ENCODE data around the gene DLG1. TPM values are rescaled to one million over a fixed set of nuclear protein-coding genes. Genes with fewer than 3 reads are reported as not detected.

Gene DLG1
- total RNA-seq, 1 donor from 2014 or later = 99.6 TPM

DNA sequence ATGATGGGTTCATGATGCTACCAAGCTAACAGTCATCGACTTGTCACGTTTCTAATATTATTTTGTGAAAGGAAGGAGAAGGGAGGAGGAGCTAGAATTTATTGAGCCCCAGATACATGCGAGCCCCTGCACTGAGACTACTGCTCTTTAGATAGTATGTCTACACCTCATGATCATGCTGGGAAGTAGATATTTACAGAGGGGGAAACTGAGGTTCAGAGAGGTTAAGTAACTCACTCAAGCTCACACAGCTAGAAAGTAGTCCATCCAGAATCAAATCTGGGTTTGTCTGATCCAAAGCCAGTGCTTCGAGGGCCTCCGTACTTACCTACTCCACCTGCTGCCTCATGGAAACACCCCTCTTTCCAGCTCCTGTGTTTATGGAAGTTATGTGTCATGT, 38.8 kb upstream of the DLG1 start:
- Mint-ChIP-seq H3K27me3 (peaks cover 5% of the 10 kb centered on the region), H3K4me1 (ENCODE audit: low read depth) (peaks cover 21% of the 10 kb centered on the region), H3K36me3 (ENCODE audit: insufficient read depth) (no peaks in the 10 kb centered on the region), H3K27ac (no peak overlapping the region), H3K9me3 (ENCODE audit: low read depth) (no peaks in the 10 kb centered on the region), H3K4me3 (ENCODE audit: low read depth) (no peak overlapping the region)
- TF ChIP-seq, protein P1, sequence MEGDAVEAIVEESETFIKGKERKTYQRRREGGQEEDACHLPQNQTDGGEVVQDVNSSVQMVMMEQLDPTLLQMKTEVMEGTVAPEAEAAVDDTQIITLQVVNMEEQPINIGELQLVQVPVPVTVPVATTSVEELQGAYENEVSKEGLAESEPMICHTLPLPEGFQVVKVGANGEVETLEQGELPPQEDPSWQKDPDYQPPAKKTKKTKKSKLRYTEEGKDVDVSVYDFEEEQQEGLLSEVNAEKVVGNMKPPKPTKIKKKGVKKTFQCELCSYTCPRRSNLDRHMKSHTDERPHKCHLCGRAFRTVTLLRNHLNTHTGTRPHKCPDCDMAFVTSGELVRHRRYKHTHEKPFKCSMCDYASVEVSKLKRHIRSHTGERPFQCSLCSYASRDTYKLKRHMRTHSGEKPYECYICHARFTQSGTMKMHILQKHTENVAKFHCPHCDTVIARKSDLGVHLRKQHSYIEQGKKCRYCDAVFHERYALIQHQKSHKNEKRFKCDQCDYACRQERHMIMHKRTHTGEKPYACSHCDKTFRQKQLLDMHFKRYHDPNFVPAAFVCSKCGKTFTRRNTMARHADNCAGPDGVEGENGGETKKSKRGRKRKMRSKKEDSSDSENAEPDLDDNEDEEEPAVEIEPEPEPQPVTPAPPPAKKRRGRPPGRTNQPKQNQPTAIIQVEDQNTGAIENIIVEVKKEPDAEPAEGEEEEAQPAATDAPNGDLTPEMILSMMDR (IDR thresholded peaks at IDR 0.05; ENCODE audit: unreplicated experiment) = no peak
- DNase-seq (ENCODE audit: low spot score, unreplicated experiment) = no peak

DNA sequence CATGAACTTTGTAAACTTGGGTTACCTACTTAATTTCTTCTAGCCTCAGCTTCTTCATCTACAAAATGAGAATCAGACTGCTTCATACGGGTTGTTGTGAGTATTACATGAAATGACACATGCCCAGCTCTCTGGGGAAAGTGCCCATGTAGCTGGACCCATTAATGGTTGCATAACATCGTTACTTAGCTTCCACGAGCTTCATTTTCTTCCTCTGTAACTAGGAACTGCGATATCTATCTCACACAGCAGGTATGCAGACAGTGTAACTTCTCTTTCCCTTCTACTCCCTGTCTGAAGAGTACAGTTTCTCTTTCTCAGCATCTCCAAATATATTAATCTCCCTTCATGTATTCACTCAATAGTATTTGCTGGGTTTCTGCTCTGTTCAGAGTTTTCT, 37.9 kb upstream of the DLG1 start:
- peaks cover 5% of the 10 kb centered on the region for H3K27me3 Mint-ChIP-seq
- no peaks in the 10 kb centered on the region for H3K9me3 Mint-ChIP-seq (ENCODE audit: low read depth)
- DNase-seq (ENCODE audit: low spot score, unreplicated experiment) = no peak
- TF ChIP-seq, protein P1 (IDR thresholded peaks at IDR 0.05; ENCODE audit: unreplicated experiment) = no peak
- no peak overlapping the region for H3K4me3 Mint-ChIP-seq (ENCODE audit: low read depth)
- H3K27ac Mint-ChIP-seq = no peak overlapping the region
- no peaks in the 10 kb centered on the region for H3K36me3 Mint-ChIP-seq (ENCODE audit: insufficient read depth)
- peaks cover 21% of the 10 kb centered on the region for H3K4me1 Mint-ChIP-seq (ENCODE audit: low read depth)

DNA sequence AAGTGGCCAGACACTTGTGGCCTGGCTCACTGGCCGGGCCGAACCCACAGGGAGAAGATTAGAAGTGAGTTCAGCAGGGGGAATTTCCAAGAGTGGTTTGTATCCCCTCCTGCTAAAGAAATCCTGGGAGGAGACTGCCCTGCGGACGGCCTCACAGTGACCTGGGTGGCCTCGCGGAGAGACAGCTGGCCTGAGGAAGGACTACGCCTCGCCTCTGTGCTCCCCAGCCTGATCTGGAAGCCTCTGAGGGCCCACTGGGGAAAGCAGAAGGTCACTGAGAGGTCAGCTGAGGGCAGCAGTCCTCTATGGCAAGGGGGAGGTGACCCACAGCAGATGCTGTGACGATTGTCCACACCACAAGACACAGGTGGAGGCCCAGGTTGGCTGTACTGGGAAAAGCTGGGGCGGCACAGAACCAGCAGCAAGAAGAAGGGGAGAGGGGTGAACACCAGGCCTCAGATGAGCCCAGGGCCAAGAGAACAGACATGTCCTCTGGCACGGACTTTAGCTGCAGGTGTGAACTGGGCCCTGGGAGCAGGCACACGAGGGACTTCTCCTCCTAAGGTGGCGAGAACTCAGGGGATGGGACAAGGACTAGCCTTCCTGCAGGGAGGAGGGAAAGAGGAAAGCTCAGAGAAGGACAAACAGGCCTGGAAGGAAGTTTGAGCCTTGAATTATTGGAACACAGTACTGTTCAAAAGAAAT, 37.2 kb upstream of the DLG1 start:
- no peak overlapping the region for H3K4me3 Mint-ChIP-seq (ENCODE audit: low read depth)
- H3K9me3 Mint-ChIP-seq (ENCODE audit: low read depth) = no peaks in the 10 kb centered on the region
- H3K27me3 Mint-ChIP-seq = peaks cover 5% of the 10 kb centered on the region
- no peak for DNase-seq (ENCODE audit: low spot score, unreplicated experiment)
- TF ChIP-seq, protein P1 (IDR thresholded peaks at IDR 0.05; ENCODE audit: unreplicated experiment) = no peak
- H3K4me1 Mint-ChIP-seq (ENCODE audit: low read depth) = peaks cover 21% of the 10 kb centered on the region
- peak overlapping the region; percentile 14 for H3K27ac Mint-ChIP-seq
- no peaks in the 10 kb centered on the region for H3K36me3 Mint-ChIP-seq (ENCODE audit: insufficient read depth)

DNA sequence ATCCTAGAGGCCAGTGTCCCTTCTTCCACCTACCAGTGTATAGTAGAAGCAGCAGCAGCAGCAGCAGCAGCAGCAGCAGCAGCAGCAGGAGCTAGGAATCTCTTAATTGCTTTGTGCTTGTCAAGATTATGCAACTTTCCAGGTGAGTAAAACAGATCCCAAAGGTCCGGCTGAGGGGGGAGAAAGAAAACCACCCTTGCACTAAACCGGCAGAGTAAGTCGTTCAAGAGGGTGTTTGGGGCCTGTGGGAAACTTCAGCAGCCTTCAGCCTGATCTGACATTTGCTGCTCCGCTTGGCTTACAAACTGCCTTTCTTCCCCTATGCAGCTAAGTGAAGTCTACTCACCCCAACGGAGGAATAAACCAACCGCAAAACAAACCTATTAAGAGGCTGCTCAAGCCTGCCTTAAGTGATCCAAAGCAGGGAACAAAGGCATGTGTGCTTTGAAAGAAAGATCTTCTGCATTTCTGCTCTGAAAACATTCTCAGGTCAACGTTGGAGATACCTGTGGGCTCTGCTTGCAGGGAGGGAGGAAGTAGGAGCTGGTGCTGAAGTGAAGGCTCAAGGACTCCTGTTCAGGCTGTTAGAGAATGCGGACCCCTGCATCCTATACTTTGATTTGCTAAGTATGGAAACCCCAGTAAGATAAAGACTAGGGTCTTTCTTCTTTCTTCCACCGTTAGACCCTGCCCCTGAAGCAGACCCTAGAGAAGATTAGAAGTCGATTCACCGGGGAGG, 35.7 kb upstream of the DLG1 start:
- no peak overlapping the region for H3K4me3 Mint-ChIP-seq (ENCODE audit: low read depth)

DNA sequence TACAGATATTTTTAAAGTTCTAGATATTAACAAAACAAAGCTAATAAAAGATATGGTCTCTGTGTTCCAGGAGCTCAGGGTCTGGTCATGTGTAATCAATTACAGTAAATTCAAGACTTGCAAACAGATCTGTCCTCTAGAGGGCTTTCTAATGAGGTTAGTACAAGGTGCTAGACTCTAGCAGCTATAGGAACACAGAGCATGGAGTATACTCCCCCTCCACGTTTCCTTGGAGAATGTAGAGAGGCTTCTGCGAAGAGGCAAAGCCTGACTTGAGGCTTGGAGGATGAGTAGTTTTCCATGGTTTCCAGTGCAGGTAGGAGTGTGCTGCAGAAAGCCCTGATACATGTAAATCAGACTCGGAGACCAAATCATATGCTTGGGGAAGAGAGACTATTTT, 32.7 kb upstream of the DLG1 start:
- no peak overlapping the region for H3K27ac Mint-ChIP-seq
- TF ChIP-seq, protein P1 (IDR thresholded peaks at IDR 0.05; ENCODE audit: unreplicated experiment) = no peak
- H3K27me3 Mint-ChIP-seq = no peaks in the 10 kb centered on the region
- no peaks in the 10 kb centered on the region for H3K9me3 Mint-ChIP-seq (ENCODE audit: low read depth)
- no peak for DNase-seq (ENCODE audit: low spot score, unreplicated experiment)
- H3K4me1 Mint-ChIP-seq (ENCODE audit: low read depth) = peaks cover 17% of the 10 kb centered on the region
- H3K4me3 Mint-ChIP-seq (ENCODE audit: low read depth) = no peak overlapping the region
- H3K36me3 Mint-ChIP-seq (ENCODE audit: insufficient read depth) = no peaks in the 10 kb centered on the region

More for the DNA sequence above, 35.7 kb upstream of the DLG1 start:
- H3K9me3 Mint-ChIP-seq (ENCODE audit: low read depth) = no peaks in the 10 kb centered on the region
- peaks cover 5% of the 10 kb centered on the region for H3K27me3 Mint-ChIP-seq
- peak overlapping the region; percentile 25 for H3K27ac Mint-ChIP-seq
- no peak for DNase-seq (ENCODE audit: low spot score, unreplicated experiment)
- peaks cover 17% of the 10 kb centered on the region for H3K4me1 Mint-ChIP-seq (ENCODE audit: low read depth)
- H3K36me3 Mint-ChIP-seq (ENCODE audit: insufficient read depth) = no peaks in the 10 kb centered on the region
- TF ChIP-seq, protein P1 (IDR thresholded peaks at IDR 0.05; ENCODE audit: unreplicated experiment) = no peak
